Colonic mucosa (tissue), 4 donors: ENCODE data around the gene PUS10. TPM values are rescaled to one million over a fixed set of nuclear protein-coding genes. Genes with fewer than 3 reads are reported as not detected.

ENCODE experiments used
- DNase-seq: peaks from one replicate; pipeline ENCODE4 v3.0.0-alpha.2; 2020
- H3K27ac ChIP-seq: fragments of 200-600 bp; one replicate; pipeline ENCODE4 v1.8.0; 2021
- H3K27me3 ChIP-seq: fragments of 200-600 bp; one replicate; pipeline ENCODE4 v1.8.0; 2021
- H3K36me3 ChIP-seq: fragments of 200-600 bp; one replicate; pipeline ENCODE4 v1.8.0; 2021
- H3K4me1 ChIP-seq: fragments of 200-600 bp; one replicate; pipeline ENCODE4 v1.8.0; 2021; ENCODE audit warnings: mild to moderate bottlenecking
- H3K4me3 ChIP-seq: fragments of 200-600 bp; one replicate; pipeline ENCODE4 v1.8.0; 2021
- H3K9ac ChIP-seq, 2 donors: one replicate each; pipeline ENCODE4 v1.7.0; 2013; ENCODE audit warnings: control low read depth in 2 of 2, low read depth in 2 of 2, low read length in 2 of 2
- H3K9me3 ChIP-seq: fragments of 200-600 bp; one replicate; pipeline ENCODE4 v1.8.0; 2021
- CTCF ChIP-seq: fragments of 200-600 bp; IDR thresholded peaks from one replicate; pipeline ENCODE4 v1.8.0; 2022; ENCODE audit warnings: antibody characterized with exemption, mild to moderate bottlenecking
- intact Hi-C: fragments of 100-400 bp; cut with DNase I; formaldehyde crosslinking; loops from one replicate; pipeline ENCODE4 v1.14.1; 2022
- total RNA-seq, 2 donors: library from RNA; stranded (reverse); fragmentation: NEBNext Ultra II Directional in 1 of 2; extraction: Animal tissue kit (Norgen Biotek cat#: 25700) in 1 of 2; gene quantifications; one replicate each; pipeline ENCODE4 v1.2.1, GENCODE V29; 2021
- donor health status: healthy.
- donor health status: DM: no; HTN: no; CAD: no.
- donor health status: DM: no; HTN: no; CAD: no.

The PUS10 gene
- total RNA-seq, 2 donors from 2014 or later, result 6.7 to 6.9 TPM

GRCh38 chr2:60899892-60900249, 118.2 kb downstream of the PUS10 start:
- no peak overlapping the region for H3K4me3 ChIP-seq
- no peak for TF ChIP-seq CTCF
- H3K9ac ChIP-seq, result no peak overlapping the region
- H3K4me1 ChIP-seq, result no peaks in the 10 kb centered on the region
- no peaks in the 10 kb centered on the region for H3K27me3 ChIP-seq
- no peaks in the 10 kb centered on the region for H3K9me3 ChIP-seq
- intact Hi-C loops, result no loop called here
- H3K27ac ChIP-seq, result no peak overlapping the region
- DNase-seq, result no peak
- H3K36me3 ChIP-seq, result no peaks in the 10 kb centered on the region

- no peaks in the 10 kb centered on the region for H3K36me3 ChIP-seq
- H3K9ac ChIP-seq, result no peak overlapping the region
- no peak overlapping the region for H3K27ac ChIP-seq
- intact Hi-C loops, result no loop called here
- H3K4me1 ChIP-seq, result no peaks in the 10 kb centered on the region
- H3K9me3 ChIP-seq, result no peaks in the 10 kb centered on the region
- no peak overlapping the region for H3K4me3 ChIP-seq
- no peak for TF ChIP-seq CTCF
- DNase-seq, result no peak
- no peaks in the 10 kb centered on the region for H3K27me3 ChIP-seq
Measured at GRCh38 chr2:60899230-60899891, 118.7 kb downstream of the PUS10 start.

GRCh38 chr2:60898567-60898966, 119.5 kb downstream of the PUS10 start:
- Histone ChIP-seq H3K4me1 (no peaks in the 10 kb centered on the region), H3K9ac (no peak overlapping the region), H3K27me3 (no peaks in the 10 kb centered on the region), H3K27ac (no peak overlapping the region), H3K4me3 (no peak overlapping the region), H3K9me3 (no peaks in the 10 kb centered on the region), H3K36me3 (no peaks in the 10 kb centered on the region)
- intact Hi-C loops, result no loop called here
- TF ChIP-seq CTCF, result no peak
- DNase-seq, result no peak

Other genes starting within 250 kb of the PUS10 start
- gene REL, start 136.7 kb downstream of the PUS10 start, total RNA-seq, result 10 to 100 TPM; 11.1 to 31.5 TPM
- gene PEX13, start 535 bp downstream of the PUS10 start, total RNA-seq, result 10 to 100 TPM; 31.7 to 44.1 TPM
- gene SANBR, start 47.6 kb upstream of the PUS10 start, total RNA-seq, result 10 to 100 TPM; 11.1 to 12.9 TPM
- 1 to 10 TPM in 1 of 2 donors, under 1 TPM in 1; 0.72 to 2.9 TPM for gene C2orf74, start 143.9 kb upstream of the PUS10 start, total RNA-seq